Measurements from ENCODE around the gene PIGO.

The PIGO gene

GRCh38 chr9:35105571-35106342, 9.4 kb upstream of the PIGO start:
- no peak for DNase-seq

GRCh38 chr9:35105126-35105525, 8.7 kb upstream of the PIGO start:
- DNase-seq, result no peak

GRCh38 chr9:35104586-35104985, 8.2 kb upstream of the PIGO start:
- no peak for DNase-seq

- DNase-seq, result no peak
Observed at GRCh38 chr9:35103660-35104191, 7.3 kb upstream of the PIGO start.

GRCh38 chr9:35102769-35103659, 6.6 kb upstream of the PIGO start, which contains the start of gene STOML2:
STOML2 (minus strand) TSS chr9:35103131; CDS start chr9:35103094, 37 bp downstream.
- peak; percentile 92 to 94 for DNase-seq

- DNase-seq, result no peak
Observed at GRCh38 chr9:35102465-35102768, 6.0 kb upstream of the PIGO start.

GRCh38 chr9:35097573-35097972, 1.2 kb upstream of the PIGO start:
- no peak for DNase-seq

GRCh38 chr9:35091536-35091935, 4.9 kb downstream of the PIGO start:
- no peak for DNase-seq

GRCh38 chr9:35089434-35089833, 7.0 kb downstream of the PIGO start:
- no peak for DNase-seq

GRCh38 chr9:35085078-35085477, 11.3 kb downstream of the PIGO start:
- no peak for DNase-seq

- DNase-seq, result peak; percentile 84 to 93
Observed at GRCh38 chr9:35079426-35080341, 16.7 kb downstream of the PIGO start, which contains the start of gene FANCG. FANCG (minus strand) TSS chr9:35079942; CDS start chr9:35079524, 418 bp downstream.

- peak; percentile 50 to 59 for DNase-seq
Observed at GRCh38 chr9:35079041-35079425, 17.4 kb downstream of the PIGO start.

GRCh38 chr9:35078066-35078465, 18.3 kb downstream of the PIGO start:
- no peak for DNase-seq

GRCh38 chr9:35076848-35077247, 19.5 kb downstream of the PIGO start:
- DNase-seq, result no peak

GRCh38 chr9:35075358-35075757, 21.0 kb downstream of the PIGO start:
- no peak for DNase-seq

- DNase-seq, result no peak
Observed at GRCh38 chr9:35074791-35075190, 21.6 kb downstream of the PIGO start.

- DNase-seq, result no peak
Observed at GRCh38 chr9:35074141-35074540, 22.2 kb downstream of the PIGO start.

- DNase-seq, result no peak
Observed at GRCh38 chr9:35073279-35073612, 23.1 kb downstream of the PIGO start.

- DNase-seq, result peak; percentile 98 to 99
Observed at GRCh38 chr9:35072461-35073278, 23.7 kb downstream of the PIGO start, which contains the start of gene VCP. VCP (minus strand) TSS chr9:35072625; CDS start chr9:35072353, 272 bp downstream.

- DNase-seq, result peak; percentile 54 to 71
Observed at GRCh38 chr9:35071814-35072460, 24.5 kb downstream of the PIGO start.

Data from NCI-H524 (cell line).